ENCODE data around the gene METTL15.
"Not testable (repeated sequence)": the region's sequence is repeated elsewhere in the genome, so short reads cannot be mapped to it uniquely, and the experiment has no call there.

Gene METTL15

DNA sequence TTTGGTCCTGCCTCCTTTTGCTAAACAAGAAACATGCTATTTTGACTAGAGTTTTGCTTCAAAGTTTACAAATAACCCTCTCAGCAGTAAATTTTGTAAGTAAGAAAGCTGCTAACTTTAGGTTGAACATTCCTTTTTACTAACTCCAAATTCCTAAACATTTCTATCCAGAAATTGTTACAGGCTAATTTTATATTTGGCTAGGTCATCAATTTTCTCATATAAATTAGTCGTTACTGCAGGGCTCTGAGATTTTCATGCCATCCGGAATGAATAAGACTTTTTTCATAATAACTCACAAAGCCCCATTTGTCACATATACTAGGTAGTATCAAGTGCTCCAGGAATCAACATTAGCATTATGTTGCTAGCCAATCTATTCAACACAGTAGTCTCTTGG is 143.1 kb downstream of the METTL15 start:
- Histone ChIP-seq H3K4me3 (ENCODE audit: low read length) (no peak overlapping the region), H3K4me1 (ENCODE audit: control insufficient read depth, low read depth, low read length) (no peaks in the 10 kb centered on the region), H3K9me3 (ENCODE audit: control insufficient read depth, low read depth, low read length) (no peaks in the 10 kb centered on the region), H3K27ac (ENCODE audit: low read length) (no peak overlapping the region), H3K27me3 (ENCODE audit: control insufficient read depth, insufficient read depth, low read length) (no peaks in the 10 kb centered on the region), H3K36me3 (ENCODE audit: control insufficient read depth, low read depth, low read length) (no peaks in the 10 kb centered on the region), H3K9ac (ENCODE audit: low read length) (no peak overlapping the region)

DNA sequence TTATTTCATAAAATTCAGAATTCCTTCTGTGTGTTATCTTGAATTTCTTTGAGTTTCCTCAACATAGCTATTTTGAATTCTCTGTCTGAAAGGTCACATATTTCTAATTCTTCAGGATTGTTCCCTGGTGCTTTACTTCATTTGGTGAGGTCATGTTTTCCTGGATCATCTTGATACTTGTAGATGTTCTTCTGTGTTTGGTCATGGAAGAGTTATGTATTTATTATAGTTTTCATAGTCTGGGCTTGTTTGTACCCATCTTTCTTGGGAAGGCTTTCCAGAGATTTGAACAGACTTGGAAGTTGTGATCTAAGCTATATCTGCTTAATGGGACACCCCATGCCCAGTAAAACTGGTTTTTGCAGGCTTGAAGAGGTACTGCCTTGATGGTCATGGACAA is 149.6 kb downstream of the METTL15 start:
- Histone ChIP-seq H3K9me3 (ENCODE audit: control insufficient read depth, low read depth, low read length) (no peaks in the 10 kb centered on the region), H3K9ac (ENCODE audit: low read length) (no peak overlapping the region), H3K36me3 (ENCODE audit: control insufficient read depth, low read depth, low read length) (no peaks in the 10 kb centered on the region), H3K27me3 (ENCODE audit: control insufficient read depth, insufficient read depth, low read length) (no peaks in the 10 kb centered on the region), H3K4me1 (ENCODE audit: control insufficient read depth, low read depth, low read length) (no peaks in the 10 kb centered on the region), H3K27ac (ENCODE audit: low read length) (no peak overlapping the region), H3K4me3 (ENCODE audit: low read length) (no peak overlapping the region)

GRCh38 chr11:28259177-28259843 is 151.1 kb downstream of the METTL15 start:
- Histone ChIP-seq H3K27ac (ENCODE audit: low read length) (no peak overlapping the region), H3K9me3 (ENCODE audit: control insufficient read depth, low read depth, low read length) (no peaks in the 10 kb centered on the region), H3K4me1 (ENCODE audit: control insufficient read depth, low read depth, low read length) (no peaks in the 10 kb centered on the region), H3K36me3 (ENCODE audit: control insufficient read depth, low read depth, low read length) (no peaks in the 10 kb centered on the region), H3K9ac (ENCODE audit: low read length) (no peak overlapping the region), H3K27me3 (ENCODE audit: control insufficient read depth, insufficient read depth, low read length) (no peaks in the 10 kb centered on the region), H3K4me3 (ENCODE audit: low read length) (no peak overlapping the region)

DNA sequence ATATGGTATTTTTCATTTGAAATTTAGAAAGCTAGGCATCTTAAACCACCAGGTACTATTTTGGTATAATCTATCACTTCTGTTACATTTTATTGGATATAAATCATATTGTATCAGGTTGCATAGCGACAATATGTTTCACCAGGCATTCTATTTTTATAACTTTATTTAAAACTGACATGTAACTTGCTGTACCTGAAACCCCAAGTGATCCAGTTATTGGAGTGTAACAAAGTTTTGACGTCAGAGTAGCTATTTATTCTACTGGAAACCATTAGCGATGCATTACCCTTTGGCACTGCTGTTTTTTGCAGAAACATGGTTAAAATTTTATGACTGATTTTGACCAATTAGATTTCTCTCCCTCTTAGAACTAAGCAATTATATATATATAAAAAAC is 160.7 kb downstream of the METTL15 start:
- Histone ChIP-seq H3K9ac (ENCODE audit: low read length) (no peak overlapping the region), H3K27me3 (ENCODE audit: control insufficient read depth, insufficient read depth, low read length) (no peaks in the 10 kb centered on the region), H3K36me3 (ENCODE audit: control insufficient read depth, low read depth, low read length) (no peaks in the 10 kb centered on the region), H3K4me1 (ENCODE audit: control insufficient read depth, low read depth, low read length) (no peaks in the 10 kb centered on the region), H3K4me3 (ENCODE audit: low read length) (no peak overlapping the region), H3K9me3 (ENCODE audit: control insufficient read depth, low read depth, low read length) (no peaks in the 10 kb centered on the region), H3K27ac (ENCODE audit: low read length) (no peak overlapping the region)

DNA sequence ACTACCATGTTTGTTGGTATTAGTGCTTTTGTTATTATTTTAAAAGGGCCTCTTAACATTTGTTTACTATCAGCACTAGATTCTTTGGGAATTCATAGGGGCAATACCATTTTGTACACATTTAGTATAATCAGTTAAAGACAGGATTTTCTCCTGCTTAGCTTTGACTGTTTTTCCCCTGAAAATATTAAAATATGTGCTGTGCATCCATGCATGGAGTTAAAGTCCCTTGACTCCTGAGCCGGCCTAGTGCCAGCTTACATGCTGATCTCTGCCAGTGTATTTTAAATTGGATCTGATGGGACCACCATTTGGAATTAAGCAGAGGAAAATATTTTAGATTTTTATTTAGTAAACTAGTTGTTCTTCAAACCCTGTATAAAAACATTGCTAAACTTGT is 161.4 kb downstream of the METTL15 start:
- no peaks in the 10 kb centered on the region for H3K36me3 ChIP-seq (ENCODE audit: control insufficient read depth, low read depth, low read length)
- H3K27me3 ChIP-seq (ENCODE audit: control insufficient read depth, insufficient read depth, low read length), result no peaks in the 10 kb centered on the region
- H3K9ac ChIP-seq (ENCODE audit: low read length), result no peak overlapping the region
- H3K9me3 ChIP-seq (ENCODE audit: control insufficient read depth, low read depth, low read length), result no peaks in the 10 kb centered on the region
- no peak overlapping the region for H3K4me3 ChIP-seq (ENCODE audit: low read length)
- no peaks in the 10 kb centered on the region for H3K4me1 ChIP-seq (ENCODE audit: control insufficient read depth, low read depth, low read length)
- no peak overlapping the region for H3K27ac ChIP-seq (ENCODE audit: low read length)

DNA sequence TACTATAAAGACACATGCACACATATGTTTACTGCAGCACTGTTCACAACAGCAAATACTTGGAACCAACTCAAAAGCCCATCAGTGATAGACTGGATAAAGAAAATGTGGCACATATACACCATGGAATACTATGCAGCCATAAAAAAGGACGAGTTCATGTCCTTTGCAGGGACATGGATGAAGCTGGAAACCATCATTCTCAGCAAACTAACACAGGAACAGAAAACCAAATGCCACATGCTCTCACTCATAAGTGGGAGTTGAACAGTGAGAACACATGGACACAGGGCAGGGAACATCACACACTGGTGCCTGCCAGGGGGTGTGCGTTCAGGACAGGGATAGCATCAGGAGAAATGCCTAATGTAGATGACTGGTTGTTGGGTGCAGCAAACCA is 164.1 kb downstream of the METTL15 start:
- not testable (repeated sequence) for H3K36me3 ChIP-seq (ENCODE audit: control insufficient read depth, low read depth, low read length); H3K4me1 ChIP-seq (ENCODE audit: control insufficient read depth, low read depth, low read length); H3K27me3 ChIP-seq (ENCODE audit: control insufficient read depth, insufficient read depth, low read length); H3K9ac ChIP-seq (ENCODE audit: low read length); H3K9me3 ChIP-seq (ENCODE audit: control insufficient read depth, low read depth, low read length); H3K27ac ChIP-seq (ENCODE audit: low read length); H3K4me3 ChIP-seq (ENCODE audit: low read length)

DNA sequence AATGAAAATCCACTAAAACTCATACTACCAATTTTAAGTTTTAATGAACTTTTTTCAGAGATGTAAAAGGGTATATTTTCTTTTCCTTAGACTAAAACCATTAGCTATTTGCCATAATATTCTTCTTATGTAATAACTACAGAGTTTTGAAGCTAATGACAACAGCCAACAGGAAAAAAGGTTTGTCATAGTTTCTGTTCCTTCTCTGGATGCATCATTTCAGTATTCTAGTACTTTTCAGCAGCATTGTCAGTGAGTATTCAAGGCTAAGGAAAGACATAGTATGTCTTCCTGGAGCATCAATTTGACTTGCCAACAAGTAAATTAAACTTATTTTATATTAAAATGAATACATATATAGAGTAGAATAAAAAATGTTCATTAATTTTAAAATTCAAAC is 166.0 kb downstream of the METTL15 start:
- Histone ChIP-seq H3K4me3 (ENCODE audit: low read length) (no peak overlapping the region), H3K4me1 (ENCODE audit: control insufficient read depth, low read depth, low read length) (no peaks in the 10 kb centered on the region), H3K9me3 (ENCODE audit: control insufficient read depth, low read depth, low read length) (no peaks in the 10 kb centered on the region), H3K36me3 (ENCODE audit: control insufficient read depth, low read depth, low read length) (no peaks in the 10 kb centered on the region), H3K27me3 (ENCODE audit: control insufficient read depth, insufficient read depth, low read length) (no peaks in the 10 kb centered on the region), H3K9ac (ENCODE audit: low read length) (no peak overlapping the region), H3K27ac (ENCODE audit: low read length) (no peak overlapping the region)

DNA sequence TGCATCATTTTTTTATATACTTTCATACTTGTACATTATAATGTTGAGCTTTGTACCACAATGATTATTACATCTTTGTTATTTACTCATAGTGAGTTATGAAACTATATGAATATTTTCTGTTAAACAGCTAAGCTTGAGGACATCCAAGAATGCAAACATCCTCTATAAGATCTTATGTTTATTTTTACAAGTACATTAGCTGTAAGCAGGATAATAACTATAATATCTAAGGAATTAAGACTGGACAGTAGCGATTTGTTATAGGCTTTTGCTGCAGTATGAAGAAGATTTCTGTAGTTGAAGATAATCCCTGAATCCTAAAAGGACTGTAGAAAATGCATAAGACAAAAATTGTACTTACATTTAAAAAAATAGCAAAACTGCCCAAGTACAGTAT is 176.0 kb downstream of the METTL15 start:
- H3K9me3 ChIP-seq (ENCODE audit: control insufficient read depth, low read depth, low read length), result no peaks in the 10 kb centered on the region

DNA sequence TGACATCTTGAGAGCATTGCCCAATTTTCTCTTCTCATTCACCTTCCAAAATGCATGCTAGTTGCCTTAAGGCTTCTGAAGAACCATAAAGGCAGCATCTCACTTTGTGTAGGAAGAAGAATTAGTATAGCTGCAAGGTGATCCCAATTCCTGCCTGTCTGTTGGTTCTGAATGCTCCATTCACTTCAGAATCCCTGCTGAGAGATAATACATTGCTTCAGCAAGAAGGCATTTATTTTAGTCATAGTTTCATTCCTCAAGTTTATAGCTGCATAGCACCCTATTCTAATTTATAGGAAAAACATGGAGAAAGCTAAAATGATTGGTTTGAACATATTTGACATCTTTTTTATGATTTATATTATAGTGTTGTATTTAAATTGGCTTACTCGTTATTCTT is 181.3 kb downstream of the METTL15 start:
- Histone ChIP-seq H3K36me3 (ENCODE audit: control insufficient read depth, low read depth, low read length) (no peaks in the 10 kb centered on the region), H3K9me3 (ENCODE audit: control insufficient read depth, low read depth, low read length) (no peaks in the 10 kb centered on the region), H3K27me3 (ENCODE audit: control insufficient read depth, insufficient read depth, low read length) (no peaks in the 10 kb centered on the region), H3K4me3 (ENCODE audit: low read length) (no peak overlapping the region), H3K9ac (ENCODE audit: low read length) (no peak overlapping the region), H3K27ac (ENCODE audit: low read length) (no peak overlapping the region), H3K4me1 (ENCODE audit: control insufficient read depth, low read depth, low read length) (no peaks in the 10 kb centered on the region)

More for the DNA sequence above, 176.0 kb downstream of the METTL15 start:
- Histone ChIP-seq H3K4me3 (ENCODE audit: low read length) (no peak overlapping the region), H3K36me3 (ENCODE audit: control insufficient read depth, low read depth, low read length) (no peaks in the 10 kb centered on the region), H3K27me3 (ENCODE audit: control insufficient read depth, insufficient read depth, low read length) (no peaks in the 10 kb centered on the region), H3K4me1 (ENCODE audit: control insufficient read depth, low read depth, low read length) (no peaks in the 10 kb centered on the region), H3K27ac (ENCODE audit: low read length) (no peak overlapping the region), H3K9ac (ENCODE audit: low read length) (no peak overlapping the region)

GRCh38 chr11:28290995-28291394 is 182.8 kb downstream of the METTL15 start:
- not testable (repeated sequence) for H3K36me3 ChIP-seq (ENCODE audit: control insufficient read depth, low read depth, low read length); H3K27me3 ChIP-seq (ENCODE audit: control insufficient read depth, insufficient read depth, low read length); H3K4me3 ChIP-seq (ENCODE audit: low read length); H3K9me3 ChIP-seq (ENCODE audit: control insufficient read depth, low read depth, low read length); H3K4me1 ChIP-seq (ENCODE audit: control insufficient read depth, low read depth, low read length); H3K9ac ChIP-seq (ENCODE audit: low read length); H3K27ac ChIP-seq (ENCODE audit: low read length)

DNA sequence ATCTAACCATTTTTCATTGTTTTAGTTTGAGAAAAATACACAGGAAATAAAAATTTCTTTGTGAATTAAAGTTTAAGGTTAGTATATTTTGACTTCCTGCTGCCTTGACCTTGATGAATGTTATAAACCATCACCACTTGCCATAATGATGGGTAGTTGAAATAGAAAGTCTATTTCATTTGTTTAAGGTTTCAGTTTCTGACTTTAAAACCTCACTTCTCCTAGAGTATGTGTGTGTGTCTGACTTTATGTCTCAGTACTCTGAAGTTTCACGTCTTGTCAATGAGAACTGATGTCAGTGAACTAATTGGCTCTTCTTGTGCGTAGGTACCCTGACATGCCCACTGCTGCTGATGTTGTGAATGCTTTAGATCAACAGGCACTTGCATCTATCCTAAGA is 188.2 kb downstream of the METTL15 start:
- H3K27me3 ChIP-seq (ENCODE audit: control insufficient read depth, insufficient read depth, low read length), result no peaks in the 10 kb centered on the region
- no peaks in the 10 kb centered on the region for H3K9me3 ChIP-seq (ENCODE audit: control insufficient read depth, low read depth, low read length)
- H3K4me1 ChIP-seq (ENCODE audit: control insufficient read depth, low read depth, low read length), result no peaks in the 10 kb centered on the region
- H3K9ac ChIP-seq (ENCODE audit: low read length), result no peak overlapping the region
- H3K4me3 ChIP-seq (ENCODE audit: low read length), result no peak overlapping the region
- no peak overlapping the region for H3K27ac ChIP-seq (ENCODE audit: low read length)
- H3K36me3 ChIP-seq (ENCODE audit: control insufficient read depth, low read depth, low read length), result peaks cover 5% of the 10 kb centered on the region

- Histone ChIP-seq H3K27me3 (ENCODE audit: control insufficient read depth, insufficient read depth, low read length) (no peaks in the 10 kb centered on the region), H3K4me1 (ENCODE audit: control insufficient read depth, low read depth, low read length) (no peaks in the 10 kb centered on the region), H3K9ac (ENCODE audit: low read length) (no peak overlapping the region), H3K36me3 (ENCODE audit: control insufficient read depth, low read depth, low read length) (peaks cover 5% of the 10 kb centered on the region), H3K9me3 (ENCODE audit: control insufficient read depth, low read depth, low read length) (no peaks in the 10 kb centered on the region), H3K27ac (ENCODE audit: low read length) (no peak overlapping the region), H3K4me3 (ENCODE audit: low read length) (no peak overlapping the region)
These were observed 190.0 kb downstream of the METTL15 start for GRCh38 chr11:28298209-28298608.
